AG04449 (cell line): ENCODE measurements around the gene RABGAP1.

ENCODE experiments used
- CTCF ChIA-PET: fragments of 350-600 bp; formaldehyde crosslinking; extraction: SDS; loops from one replicate; lab custom pipeline; 2021; ENCODE audit warnings: antibody characterized with exemption; lab: Yijun Ruan, JAX
- POLR2A ChIA-PET: fragments of 400-600, 350-600 bp; formaldehyde crosslinking; extraction: SDS; loops from one replicate; lab custom pipeline; 2020; ENCODE audit warnings: antibody characterized with exemption, inconsistent platforms; lab: Yijun Ruan, JAX
- DNase-seq: peaks from one replicate; pipeline ENCODE4 v3.0.0-alpha.2; 2010; ENCODE audit warnings: low read depth, low spot score
- H3K4me3 ChIP-seq: 2 replicates; pipeline ENCODE4 v1.5.1; 2011; ENCODE audit warnings: low read depth, mild to moderate bottlenecking, control low read depth, low read length
- TF ChIP-seq, protein P1 (sequence below): IDR thresholded peaks from one replicate; pipeline ENCODE4 v1.5.1; 2011; ENCODE audit warnings: mild to moderate bottlenecking, moderate library complexity, low read length, control low read depth, inconsistent platforms; ENCODE audit not compliant: insufficient read depth; ENCODE audit errors: missing control alignments

Gene RABGAP1

DNA sequence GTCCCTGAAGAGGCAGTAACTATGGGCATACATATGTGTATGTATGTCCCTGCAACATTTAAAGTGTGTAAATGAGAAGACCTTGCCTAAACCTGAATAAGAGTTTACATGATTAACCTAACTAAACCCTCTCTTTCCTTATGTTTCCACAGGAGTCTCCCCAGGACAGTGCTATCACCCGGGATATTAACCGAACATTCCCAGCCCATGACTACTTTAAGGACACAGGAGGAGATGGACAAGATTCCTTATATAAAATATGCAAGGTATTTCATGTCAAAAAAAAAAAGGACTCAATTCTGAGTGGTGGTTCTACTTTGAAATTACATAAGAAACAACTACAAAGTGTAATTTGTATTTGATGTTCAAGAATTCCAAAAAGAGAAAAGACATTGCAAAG, 124.4 kb downstream of the RABGAP1 start:
- DNase-seq, result no peak
- TF ChIP-seq, protein P1, sequence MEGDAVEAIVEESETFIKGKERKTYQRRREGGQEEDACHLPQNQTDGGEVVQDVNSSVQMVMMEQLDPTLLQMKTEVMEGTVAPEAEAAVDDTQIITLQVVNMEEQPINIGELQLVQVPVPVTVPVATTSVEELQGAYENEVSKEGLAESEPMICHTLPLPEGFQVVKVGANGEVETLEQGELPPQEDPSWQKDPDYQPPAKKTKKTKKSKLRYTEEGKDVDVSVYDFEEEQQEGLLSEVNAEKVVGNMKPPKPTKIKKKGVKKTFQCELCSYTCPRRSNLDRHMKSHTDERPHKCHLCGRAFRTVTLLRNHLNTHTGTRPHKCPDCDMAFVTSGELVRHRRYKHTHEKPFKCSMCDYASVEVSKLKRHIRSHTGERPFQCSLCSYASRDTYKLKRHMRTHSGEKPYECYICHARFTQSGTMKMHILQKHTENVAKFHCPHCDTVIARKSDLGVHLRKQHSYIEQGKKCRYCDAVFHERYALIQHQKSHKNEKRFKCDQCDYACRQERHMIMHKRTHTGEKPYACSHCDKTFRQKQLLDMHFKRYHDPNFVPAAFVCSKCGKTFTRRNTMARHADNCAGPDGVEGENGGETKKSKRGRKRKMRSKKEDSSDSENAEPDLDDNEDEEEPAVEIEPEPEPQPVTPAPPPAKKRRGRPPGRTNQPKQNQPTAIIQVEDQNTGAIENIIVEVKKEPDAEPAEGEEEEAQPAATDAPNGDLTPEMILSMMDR, result no peak
- H3K4me3 ChIP-seq, result no peak overlapping the region
- ChIA-PET POLR2A (no interaction called here), CTCF (no interaction called here)

DNA sequence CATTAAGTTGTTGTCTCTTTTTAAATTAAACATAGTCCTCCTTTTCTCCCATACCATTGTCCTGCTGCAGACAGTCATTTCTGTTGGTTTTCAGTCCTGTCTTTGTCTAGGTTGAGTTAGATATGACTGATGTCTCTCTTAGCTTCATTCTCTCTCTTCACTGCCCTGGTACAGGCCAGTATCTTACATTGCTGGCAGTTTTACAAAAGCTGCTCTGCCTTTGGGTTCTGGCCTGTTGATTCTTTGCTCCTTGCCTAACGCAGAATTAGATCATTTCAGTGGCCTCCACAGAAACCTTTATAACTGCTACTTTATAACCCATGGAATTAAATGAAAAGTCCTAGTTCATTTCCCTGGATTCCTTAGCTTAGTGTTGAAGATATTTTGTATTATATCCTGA, 126.3 kb downstream of the RABGAP1 start:
- no peak overlapping the region for H3K4me3 ChIP-seq
- CTCF ChIA-PET, result interaction anchor here (0.8 to 3.4 kb wide), 4 partner anchors 14 to 282 kb away, joined by 3 to 13 read pairs (median 4); no protein-coding TSS in a partner anchor
- TF ChIP-seq, protein P1, result no peak
- POLR2A ChIA-PET, result no interaction called here
- no peak for DNase-seq

DNA sequence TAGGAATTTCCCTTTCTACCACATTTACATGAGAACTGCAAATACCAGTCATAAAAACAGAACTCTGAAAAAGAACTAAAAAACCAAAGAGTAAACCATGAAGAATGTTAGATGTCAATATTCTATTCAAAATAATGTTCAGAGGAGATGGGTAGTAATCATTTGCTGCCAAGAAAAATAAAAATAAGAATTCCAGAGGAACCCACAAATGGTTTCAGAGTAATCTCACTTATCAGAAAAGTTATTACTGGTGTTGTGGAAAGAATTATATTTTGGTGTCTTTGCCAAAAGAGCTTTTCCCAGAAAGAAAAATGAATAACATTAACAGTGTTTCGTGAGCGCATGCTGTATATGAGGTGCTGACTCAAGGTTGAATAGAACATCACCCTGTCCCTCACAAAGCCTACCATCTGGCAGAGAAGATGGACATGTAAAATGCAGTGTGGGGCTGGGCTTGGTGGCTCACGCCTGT, 128.2 kb downstream of the RABGAP1 start:
- ChIA-PET POLR2A (interaction anchor here (0.6 to 1.3 kb wide), 3 partner anchors 21 to 1780 kb away, joined by 3 to 5 read pairs (median 3); no protein-coding TSS in a partner anchor), CTCF (interaction anchor here (3.4 kb wide), 1 partner anchor 12 kb away, joined by 13 read pairs; no protein-coding TSS in a partner anchor)
- TF ChIP-seq, protein P1, result no peak
- no peak overlapping the region for H3K4me3 ChIP-seq
- DNase-seq, result peak; percentile 95

DNA sequence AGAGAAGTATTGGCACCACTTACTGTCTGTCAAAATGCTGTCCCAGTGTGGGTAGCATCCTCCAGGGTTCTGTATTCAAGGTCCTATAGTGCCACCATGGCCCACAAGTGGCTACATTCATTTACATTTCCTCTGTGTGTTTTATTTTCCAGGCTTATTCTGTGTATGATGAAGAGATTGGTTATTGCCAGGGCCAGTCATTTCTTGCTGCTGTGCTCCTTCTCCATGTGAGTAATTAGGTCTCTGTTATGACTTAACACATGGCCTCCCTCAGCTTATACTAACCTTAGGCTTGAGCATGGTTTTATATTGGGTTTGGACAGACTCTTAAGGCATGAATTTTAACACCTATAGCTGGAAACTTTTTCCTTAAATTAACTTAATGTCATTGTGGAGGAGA, 129.4 kb downstream of the RABGAP1 start:
- ChIA-PET POLR2A (no interaction called here), CTCF (interaction anchor here (1.7 kb wide), 1 partner anchor 280 kb away, joined by 5 read pairs; no protein-coding TSS in a partner anchor)
- no peak overlapping the region for H3K4me3 ChIP-seq
- TF ChIP-seq, protein P1, result no peak
- DNase-seq, result no peak

DNA sequence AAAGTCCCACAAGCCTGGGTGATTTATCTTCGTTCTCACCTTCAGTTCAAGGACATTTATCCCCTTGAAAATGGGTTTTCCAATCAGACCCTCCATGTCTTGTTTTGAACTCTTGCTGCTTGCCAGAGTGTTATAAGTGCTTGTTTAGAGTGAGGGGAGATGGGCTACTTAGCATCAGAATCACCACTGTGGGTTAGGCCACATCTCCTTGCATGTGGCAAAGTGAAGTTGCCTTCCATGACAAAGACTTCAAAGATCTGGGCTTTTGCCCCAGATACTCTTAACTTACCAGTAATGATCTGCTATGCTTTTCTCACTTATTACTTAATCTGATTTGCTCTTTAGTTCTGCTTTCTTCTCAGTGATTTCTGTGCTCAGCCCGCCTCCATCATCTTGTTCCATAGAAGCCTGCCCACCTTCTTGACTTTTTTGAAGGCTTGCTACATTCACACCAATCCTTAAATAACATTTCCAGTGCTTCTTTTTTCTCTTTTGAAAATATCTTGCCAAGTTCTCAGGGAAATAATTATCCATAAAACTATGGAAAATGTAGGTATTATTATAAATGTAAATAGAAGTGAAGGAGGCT, 131.7 kb downstream of the RABGAP1 start:
- POLR2A ChIA-PET, result no interaction called here

DNA sequence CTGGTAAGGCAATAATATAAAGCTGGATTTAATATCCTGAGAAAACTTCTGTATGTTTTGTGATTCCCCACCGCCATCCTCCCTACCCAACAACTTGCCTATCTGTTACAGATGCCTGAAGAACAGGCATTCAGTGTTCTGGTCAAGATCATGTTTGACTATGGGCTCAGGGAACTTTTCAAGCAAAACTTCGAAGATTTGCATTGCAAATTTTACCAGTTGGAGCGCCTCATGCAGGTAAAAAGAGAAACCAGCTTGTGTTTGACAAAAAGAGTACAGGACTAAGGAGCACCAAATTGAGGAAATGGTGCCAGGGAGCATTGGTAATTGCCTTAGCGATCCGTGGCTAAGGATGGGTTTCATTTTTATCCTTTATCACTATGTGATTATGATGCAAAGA, 132.6 kb downstream of the RABGAP1 start:
- POLR2A ChIA-PET, result no interaction called here
- no peak overlapping the region for H3K4me3 ChIP-seq
- DNase-seq, result no peak
- CTCF ChIA-PET, result interaction anchor here (1.0 to 13.9 kb wide), 4 partner anchors 9 to 279 kb away, joined by 3 to 288 read pairs (median 6); partner anchors contain the start of gene CRB2
- TF ChIP-seq, protein P1, result no peak

More for the DNA sequence above, 131.7 kb downstream of the RABGAP1 start:
- H3K4me3 ChIP-seq, result no peak overlapping the region
- TF ChIP-seq, protein P1, result no peak
- no peak for DNase-seq
- CTCF ChIA-PET, result interaction anchor here (1.3 to 13.9 kb wide), 5 partner anchors 8 to 280 kb away, joined by 4 to 288 read pairs (median 5); partner anchors contain the start of gene CRB2
